PC-3 (cell line): ENCODE results near the gene GALNT10. TPM values are rescaled to one million over a fixed set of nuclear protein-coding genes. Genes with fewer than 3 reads are reported as not detected.
A peak's percentile ranks its signal among the peaks of the same experiment; 100 is the strongest.

Source experiments
- ATAC-seq: fragments of 200-7000 bp; cut with Tn5 transposase; 2 replicates; pipeline ENCODE4 v1.9.1; 2020; ENCODE audit warnings: mild to moderate bottlenecking, moderate library complexity
- BruUV-seq: library from RNA; stranded (reverse); fragments of 400-500 nt; replicated peaks from 2 replicates; lab custom pipeline; 2021; lab: Mats Ljungman, UMichigan
- CTCF ChIA-PET: fragments of 300-600 bp; sonication (Branson Sonifier 250); formaldehyde crosslinking; loops from one replicate; lab custom pipeline; 2022; ENCODE audit warnings: antibody characterized with exemption; lab: Charles Lee
- POLR2A ChIA-PET: fragments of 300-600 bp; sonication (Branson Sonifier 250); formaldehyde crosslinking; loops from one replicate; lab custom pipeline; 2022; ENCODE audit warnings: antibody characterized with exemption; ENCODE audit not compliant: unreplicated experiment; lab: Charles Lee
- DNase-seq: peaks from one replicate; pipeline ENCODE4 v3.0.0-alpha.2; 2015
- H2AFZ ChIP-seq: fragments of 300-600 bp; sonication (generic); 2 replicates; pipeline ENCODE4 v1.6.0; 2016; ENCODE audit warnings: antibody characterized with exemption, low read length
- H3F3A ChIP-seq: fragments of 300-600 bp; sonication (generic); one replicate; pipeline ENCODE4 v1.6.0; 2017; ENCODE audit warnings: antibody characterized with exemption, low read length, control low read depth, mild to moderate bottlenecking; ENCODE audit not compliant: unreplicated experiment
- H3K27ac ChIP-seq: fragments of 300-600 bp; sonication (generic); 2 replicates; pipeline ENCODE4 v1.5.1; 2016; ENCODE audit warnings: mild to moderate bottlenecking, low read length
- H3K27me3 ChIP-seq: fragments of 300-600 bp; sonication (generic); 2 replicates; pipeline ENCODE4 v1.6.1; 2016; ENCODE audit warnings: low read length, mixed read lengths
- H3K36me3 ChIP-seq: fragments of 300-600 bp; sonication (generic); 2 replicates; pipeline ENCODE4 v1.6.1; 2016; ENCODE audit warnings: low read depth, mixed run types, low read length, mixed read lengths
- H3K4me1 ChIP-seq: fragments of 300-600 bp; sonication (generic); 2 replicates; pipeline ENCODE4 v1.5.1; 2016; ENCODE audit warnings: low read length; ENCODE audit not compliant: insufficient read depth
- H3K4me2 ChIP-seq: fragments of 300-600 bp; sonication (generic); 2 replicates; pipeline ENCODE4 v1.6.0; 2016; ENCODE audit warnings: low read length
- H3K4me3 ChIP-seq: fragments of 300-600 bp; sonication (generic); 2 replicates; pipeline ENCODE4 v1.5.1; 2016; ENCODE audit warnings: mild to moderate bottlenecking, low read length, mixed read lengths
- H3K79me2 ChIP-seq: fragments of 300-600 bp; sonication (generic); 2 replicates; pipeline ENCODE4 v1.6.1; 2017; ENCODE audit warnings: low read length, mixed read lengths
- H3K9ac ChIP-seq: fragments of 300-600 bp; sonication (generic); 2 replicates; pipeline ENCODE4 v1.6.0; 2016; ENCODE audit warnings: mild to moderate bottlenecking, low read length
- H3K9me2 ChIP-seq: fragments of 300-600 bp; sonication (generic); replicated peaks from 2 replicates; pipeline ENCODE4 v1.6.1; 2016; ENCODE audit warnings: mixed run types, low read length, mixed read lengths
- H3K9me3 ChIP-seq: fragments of 300-600 bp; sonication (generic); 2 replicates; pipeline ENCODE4 v1.6.1; 2016; ENCODE audit warnings: low read length, mixed read lengths
- H4K20me1 ChIP-seq: fragments of 300-600 bp; sonication (generic); 2 replicates; pipeline ENCODE4 v1.6.1; 2016; ENCODE audit warnings: low read length, mixed read lengths
- EZH2 ChIP-seq: fragments of 300-600 bp; sonication (generic); IDR thresholded peaks from one replicate; pipeline ENCODE4 v1.6.1; 2017; ENCODE audit warnings: antibody characterized with exemption, mild to moderate bottlenecking, low read length; ENCODE audit not compliant: unreplicated experiment
- EZH2phosphoT487 ChIP-seq: fragments of 300-600 bp; sonication (generic); IDR thresholded peaks from 2 replicates; pipeline ENCODE4 v1.6.1; 2018; ENCODE audit warnings: mild to moderate bottlenecking, antibody characterized with exemption, low read length, borderline replicate concordance
- intact Hi-C: fragments of 100-400 bp; cut with micrococcal nuclease; formaldehyde crosslinking; loops from 2 replicates; pipeline ENCODE4 v1.9.0; 2023
- total RNA-seq: library from RNA; depleted of rRNA; stranded (reverse); fragments of >200 nt; gene quantifications from 2 replicates; pipeline ENCODE4 v1.2.3, GENCODE V29; 2014
- TF ChIP-seq, protein P1 (sequence below): fragments of 300-600 bp; sonication (generic); conservative IDR thresholded peaks from 2 replicates; pipeline ENCODE4 v1.5.1; 2017; ENCODE audit warnings: antibody characterized with exemption, low read depth, mild to moderate bottlenecking, low read length

The GALNT10 gene
- total RNA-seq, 1 experiment from 2014 or later, result 46.2 TPM

DNA sequence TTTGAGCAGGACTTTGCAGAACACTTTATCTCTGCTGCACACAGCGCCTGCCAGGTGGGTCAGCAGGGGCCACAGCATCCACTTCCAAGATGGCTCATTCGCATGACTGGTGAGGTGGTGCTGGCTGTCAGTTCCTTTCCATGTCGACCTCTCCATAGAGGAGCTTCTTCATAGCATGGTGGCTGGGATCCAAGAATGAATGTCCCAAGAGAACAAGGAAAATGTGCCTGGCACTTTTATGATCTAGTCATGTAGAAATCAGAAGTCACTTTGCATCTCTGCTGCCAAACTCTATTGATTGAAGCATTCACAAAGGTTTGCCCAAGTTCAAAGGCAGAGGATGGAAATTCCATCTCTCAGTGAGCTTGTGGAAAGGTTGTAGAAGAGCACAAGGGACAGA, 85.0 kb downstream of the GALNT10 start:
- H3K9me2 ChIP-seq, result no peaks in the 10 kb centered on the region
- H3K9me3 ChIP-seq, result no peaks in the 10 kb centered on the region
- no peaks in the 10 kb centered on the region for H3F3A ChIP-seq
- no TSS peak for BruUV-seq
- intact Hi-C loops, result no loop called here
- ChIA-PET POLR2A (no interaction called here), CTCF (interaction anchor here (0.6 kb wide), 1 partner anchor 130 kb away, joined by 3 read pairs; no protein-coding TSS in a partner anchor)
- H3K27ac ChIP-seq, result no peak overlapping the region
- no peak overlapping the region for H3K4me3 ChIP-seq
- H3K36me3 ChIP-seq, result no peaks in the 10 kb centered on the region
- DNase-seq, result no peak
- H3K9ac ChIP-seq, result no peak overlapping the region
- H4K20me1 ChIP-seq, result no peaks in the 10 kb centered on the region
- peaks cover 18% of the 10 kb centered on the region for H3K4me1 ChIP-seq
- H2AFZ ChIP-seq, result no peak overlapping the region
- no peak for ATAC-seq
- H3K4me2 ChIP-seq, result no peak overlapping the region
- H3K79me2 ChIP-seq, result no peaks in the 10 kb centered on the region
- no peaks in the 10 kb centered on the region for H3K27me3 ChIP-seq
- TF ChIP-seq EZH2phosphoT487 (no peak), EZH2 (no peak)
- TF ChIP-seq, protein P1, sequence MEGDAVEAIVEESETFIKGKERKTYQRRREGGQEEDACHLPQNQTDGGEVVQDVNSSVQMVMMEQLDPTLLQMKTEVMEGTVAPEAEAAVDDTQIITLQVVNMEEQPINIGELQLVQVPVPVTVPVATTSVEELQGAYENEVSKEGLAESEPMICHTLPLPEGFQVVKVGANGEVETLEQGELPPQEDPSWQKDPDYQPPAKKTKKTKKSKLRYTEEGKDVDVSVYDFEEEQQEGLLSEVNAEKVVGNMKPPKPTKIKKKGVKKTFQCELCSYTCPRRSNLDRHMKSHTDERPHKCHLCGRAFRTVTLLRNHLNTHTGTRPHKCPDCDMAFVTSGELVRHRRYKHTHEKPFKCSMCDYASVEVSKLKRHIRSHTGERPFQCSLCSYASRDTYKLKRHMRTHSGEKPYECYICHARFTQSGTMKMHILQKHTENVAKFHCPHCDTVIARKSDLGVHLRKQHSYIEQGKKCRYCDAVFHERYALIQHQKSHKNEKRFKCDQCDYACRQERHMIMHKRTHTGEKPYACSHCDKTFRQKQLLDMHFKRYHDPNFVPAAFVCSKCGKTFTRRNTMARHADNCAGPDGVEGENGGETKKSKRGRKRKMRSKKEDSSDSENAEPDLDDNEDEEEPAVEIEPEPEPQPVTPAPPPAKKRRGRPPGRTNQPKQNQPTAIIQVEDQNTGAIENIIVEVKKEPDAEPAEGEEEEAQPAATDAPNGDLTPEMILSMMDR, result no peak

DNA sequence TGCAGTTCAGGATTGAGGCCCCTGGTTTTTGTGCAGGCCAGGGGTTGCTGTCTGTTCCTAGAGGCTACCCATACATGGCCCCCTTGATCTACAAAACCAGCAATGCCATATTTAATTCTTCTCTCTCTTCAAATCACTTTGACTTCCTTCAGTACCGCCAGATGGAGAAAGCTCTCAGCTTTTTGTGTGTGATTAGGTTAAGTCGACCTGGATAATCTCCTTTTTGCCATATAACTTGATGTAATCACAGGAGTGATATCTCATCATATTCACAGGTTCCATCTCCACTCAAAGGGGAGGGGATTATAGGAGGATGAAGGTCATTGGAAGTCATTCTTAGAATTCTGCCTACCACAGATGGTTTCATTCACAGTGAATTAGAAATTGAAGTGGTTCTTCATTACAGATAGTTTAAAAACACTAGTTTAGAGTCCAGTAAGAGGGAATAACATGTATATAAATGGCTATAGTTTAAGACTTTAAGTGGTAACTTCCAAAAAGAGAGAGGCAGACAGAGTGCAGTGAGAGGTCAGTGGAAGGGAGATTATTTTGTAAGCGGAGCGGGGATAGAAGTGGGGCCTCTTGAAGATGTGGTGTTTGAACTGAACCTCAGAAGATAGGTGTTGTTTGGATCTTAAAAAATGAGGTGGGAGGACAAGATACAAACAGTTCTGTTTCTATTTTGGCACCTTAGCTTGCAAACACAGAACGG, 85.9 kb downstream of the GALNT10 start:
- H3K9ac ChIP-seq, result no peak overlapping the region
- H3K9me2 ChIP-seq, result no peaks in the 10 kb centered on the region
- no peaks in the 10 kb centered on the region for H4K20me1 ChIP-seq
- ATAC-seq (no peak), DNase-seq (no peak)
- intact Hi-C loops, result no loop called here
- no TSS peak for BruUV-seq
- no peaks in the 10 kb centered on the region for H3F3A ChIP-seq
- peaks cover 18% of the 10 kb centered on the region for H3K4me1 ChIP-seq
- no peak for TF ChIP-seq EZH2phosphoT487
- TF ChIP-seq, protein P1, result no peak
- no peaks in the 10 kb centered on the region for H3K79me2 ChIP-seq
- no peak overlapping the region for H3K4me3 ChIP-seq
- H3K36me3 ChIP-seq, result no peaks in the 10 kb centered on the region
- no peak overlapping the region for H2AFZ ChIP-seq
- no peaks in the 10 kb centered on the region for H3K27me3 ChIP-seq
- H3K9me3 ChIP-seq, result no peaks in the 10 kb centered on the region
- H3K4me2 ChIP-seq, result peak overlapping the region; percentile 15; the same call in 1 of the 2 replicates
- 0 out of 2 replicates have a peak overlapping the region, but pooled peaks have one; percentile 5 for H3K27ac ChIP-seq
- ChIA-PET CTCF (interaction anchor here (0.6 kb wide), 1 partner anchor 129 kb away, joined by 3 read pairs; no protein-coding TSS in a partner anchor), POLR2A (no interaction called here)

DNA sequence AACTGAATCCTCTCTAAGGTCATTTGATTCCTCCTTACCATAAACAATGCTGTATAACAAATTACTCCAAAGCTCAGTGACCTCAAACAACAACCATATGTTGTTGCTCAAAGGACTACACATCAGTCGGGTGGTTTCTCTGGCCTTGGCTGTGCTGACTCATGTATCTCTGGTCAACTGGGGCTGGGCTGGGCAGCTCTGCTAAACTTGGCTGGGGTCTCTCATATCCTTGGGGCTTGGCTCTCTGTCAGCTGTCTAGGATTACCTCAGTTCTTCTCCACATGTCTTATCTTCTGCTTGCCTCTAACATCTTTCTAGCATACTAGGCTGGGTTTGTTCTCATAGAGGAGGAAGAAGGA, 86.4 kb downstream of the GALNT10 start:
- H3K27me3 ChIP-seq, result no peaks in the 10 kb centered on the region
- ATAC-seq (peak; percentile 72), DNase-seq (peak; percentile 47)
- TF ChIP-seq, protein P1, result no peak
- TF ChIP-seq EZH2phosphoT487 (no peak), EZH2 (no peak)
- intact Hi-C loops, result no loop called here
- no peaks in the 10 kb centered on the region for H3F3A ChIP-seq
- no peaks in the 10 kb centered on the region for H3K9me3 ChIP-seq
- H3K9ac ChIP-seq, result no peak overlapping the region
- H3K9me2 ChIP-seq, result no peaks in the 10 kb centered on the region
- H3K36me3 ChIP-seq, result no peaks in the 10 kb centered on the region
- H3K27ac ChIP-seq, result peak overlapping the region; percentile 47
- H3K4me2 ChIP-seq, result peak overlapping the region; percentile 23; the same call in 1 of the 2 replicates
- peaks cover 18% of the 10 kb centered on the region for H3K4me1 ChIP-seq
- no peaks in the 10 kb centered on the region for H3K79me2 ChIP-seq
- H3K4me3 ChIP-seq, result no peak overlapping the region
- H2AFZ ChIP-seq, result no peak overlapping the region
- ChIA-PET CTCF (no interaction called here), POLR2A (no interaction called here)
- no peaks in the 10 kb centered on the region for H4K20me1 ChIP-seq
- no TSS peak for BruUV-seq
